SJCRH30 (cell line): ENCODE data around the gene ACSBG1. TPM values are rescaled to one million over a fixed set of nuclear protein-coding genes. Genes with fewer than 3 reads are reported as not detected.
"Not testable (repeated sequence)": the region's sequence is repeated elsewhere in the genome, so short reads cannot be mapped to it uniquely, and the experiment has no call there.

Experiments used
- DNase-seq, 2 experiments: peaks; one replicate each; pipeline ENCODE4 v3.0.0-alpha.2; 2015 to 2020
- H3K27ac ChIP-seq: fragments of 250-450 bp; sonication (Bioruptor Pico); 2 replicates; pipeline ENCODE4 v1.5.1; 2020; ENCODE audit warnings: mild to moderate bottlenecking, moderate library complexity
- H3K27me3 ChIP-seq: fragments of 250-450 bp; sonication (Bioruptor Pico); 2 replicates; pipeline ENCODE4 v1.5.1; 2020; ENCODE audit warnings: mild to moderate bottlenecking, moderate library complexity
- H3K36me3 ChIP-seq: fragments of 250-450 bp; sonication (Bioruptor Pico); 2 replicates; pipeline ENCODE4 v1.5.1; 2020; ENCODE audit warnings: mild to moderate bottlenecking, moderate library complexity
- H3K4me1 ChIP-seq: fragments of 250-450 bp; sonication (Bioruptor Pico); 2 replicates; pipeline ENCODE4 v1.5.1; 2020; ENCODE audit warnings: mild to moderate bottlenecking, moderate library complexity
- H3K4me3 ChIP-seq: fragments of 250-450 bp; sonication (Bioruptor Pico); 2 replicates; pipeline ENCODE4 v1.5.1; 2020; ENCODE audit warnings: mild to moderate bottlenecking, moderate library complexity
- H3K9me3 ChIP-seq: fragments of 250-450 bp; sonication (Bioruptor Pico); replicated peaks from 2 replicates; pipeline ENCODE4 v1.5.1; 2020; ENCODE audit warnings: mild to moderate bottlenecking, moderate library complexity
- total RNA-seq: library from RNA; depleted of rRNA; stranded (reverse); fragments of >200 nt; shearing (Covaris generic); gene quantifications from 2 replicates; pipeline ENCODE4 v1.2.3, GENCODE V29; 2014

The ACSBG1 gene
- total RNA-seq, 1 experiment from 2014 or later: 0.63 TPM

- H3K27me3 ChIP-seq: no peaks in the 10 kb centered on the region
- H3K9me3 ChIP-seq: no peaks in the 10 kb centered on the region
- no peak overlapping the region for H3K4me3 ChIP-seq
- H3K4me1 ChIP-seq: no peaks in the 10 kb centered on the region
- no peak for DNase-seq
- H3K27ac ChIP-seq: no peak overlapping the region
- H3K36me3 ChIP-seq: peaks cover 26% of the 10 kb centered on the region
These were observed 77.2 kb downstream of the ACSBG1 start for GRCh38 chr15:78157203-78157602.

GRCh38 chr15:78156653-78157052 lies 77.7 kb downstream of the ACSBG1 start:
- no peak for DNase-seq
- H3K27ac ChIP-seq: no peak overlapping the region
- H3K4me1 ChIP-seq: no peaks in the 10 kb centered on the region
- H3K4me3 ChIP-seq: no peak overlapping the region
- H3K9me3 ChIP-seq: no peaks in the 10 kb centered on the region
- H3K36me3 ChIP-seq: peaks cover 26% of the 10 kb centered on the region
- H3K27me3 ChIP-seq: no peaks in the 10 kb centered on the region

GRCh38 chr15:78155355-78155939 lies 78.9 kb downstream of the ACSBG1 start:
- H3K4me1 ChIP-seq: no peaks in the 10 kb centered on the region
- H3K4me3 ChIP-seq: no peak overlapping the region
- H3K9me3 ChIP-seq: no peaks in the 10 kb centered on the region
- DNase-seq: no peak
- peaks cover 14% of the 10 kb centered on the region for H3K36me3 ChIP-seq
- no peak overlapping the region for H3K27ac ChIP-seq
- H3K27me3 ChIP-seq: no peaks in the 10 kb centered on the region

- H3K27me3 ChIP-seq: no peaks in the 10 kb centered on the region
- no peak overlapping the region for H3K4me3 ChIP-seq
- H3K36me3 ChIP-seq: peaks cover 12% of the 10 kb centered on the region
- H3K4me1 ChIP-seq: peaks cover 2% of the 10 kb centered on the region; the same call in 1 of the 2 replicates
- DNase-seq: no peak
- H3K27ac ChIP-seq: no peak overlapping the region
- H3K9me3 ChIP-seq: no peaks in the 10 kb centered on the region
These were observed 79.4 kb downstream of the ACSBG1 start for GRCh38 chr15:78154955-78155354.

GRCh38 chr15:78151075-78151474 lies 83.3 kb downstream of the ACSBG1 start:
- not testable (repeated sequence) for H3K27me3 ChIP-seq, H3K4me3 ChIP-seq, H3K9me3 ChIP-seq, H3K36me3 ChIP-seq, H3K27ac ChIP-seq, DNase-seq
- peaks cover 11% of the 10 kb centered on the region; the same call in 1 of the 2 replicates for H3K4me1 ChIP-seq

- Histone ChIP-seq H3K27me3 (no peaks in the 10 kb centered on the region), H3K27ac (peak overlapping the region; percentile 12; the same call in 1 of the 2 replicates), H3K4me3 (peak overlapping the region; percentile 98), H3K36me3 (peaks cover 4% of the 10 kb centered on the region; the same call in 1 of the 2 replicates), H3K9me3 (no peaks in the 10 kb centered on the region), H3K4me1 (peaks cover 11% of the 10 kb centered on the region; the same call in 1 of the 2 replicates)
- peak in 1 of 2 experiments; percentile 48 for DNase-seq
These were observed 84.3 kb downstream of the ACSBG1 start for GRCh38 chr15:78149805-78150751.

GRCh38 chr15:78149068-78149804 lies 85.1 kb downstream of the ACSBG1 start, which contains the start of gene IDH3A:
TSS of gene IDH3A (plus strand) at chr15:78149362. CDS start at chr15:78149404, 42 bp downstream.
- peak; percentile 98 to 99 for DNase-seq
- peak within 1 kb of the TSS; percentile 98 for H3K4me3 ChIP-seq

GRCh38 chr15:78148392-78149067 lies 85.8 kb downstream of the ACSBG1 start:
- Histone ChIP-seq H3K4me3 (peak overlapping the region; percentile 98), H3K36me3 (no peaks in the 10 kb centered on the region), H3K9me3 (no peaks in the 10 kb centered on the region), H3K4me1 (peaks cover 11% of the 10 kb centered on the region; the same call in 1 of the 2 replicates), H3K27ac (no peak overlapping the region), H3K27me3 (no peaks in the 10 kb centered on the region)
- no peak for DNase-seq

More at GRCh38 chr15:78149068-78149804, 85.1 kb downstream of the ACSBG1 start, which contains the start of gene IDH3A:
- Histone ChIP-seq H3K36me3 (no peaks in the 10 kb centered on the region), H3K4me1 (peaks cover 11% of the 10 kb centered on the region; the same call in 1 of the 2 replicates), H3K27me3 (no peaks in the 10 kb centered on the region), H3K9me3 (no peaks in the 10 kb centered on the region), H3K27ac (peak within 1 kb of the TSS; percentile 12; the same call in 1 of the 2 replicates)

GRCh38 chr15:78147566-78147965 lies 86.8 kb downstream of the ACSBG1 start:
- no peaks in the 10 kb centered on the region for H3K9me3 ChIP-seq
- no peak for DNase-seq
- H3K4me3 ChIP-seq: no peak overlapping the region
- H3K4me1 ChIP-seq: peaks cover 11% of the 10 kb centered on the region; the same call in 1 of the 2 replicates
- no peaks in the 10 kb centered on the region for H3K36me3 ChIP-seq
- no peaks in the 10 kb centered on the region for H3K27me3 ChIP-seq
- no peak overlapping the region for H3K27ac ChIP-seq

- Histone ChIP-seq H3K9me3 (no peaks in the 10 kb centered on the region), H3K4me1 (peaks cover 11% of the 10 kb centered on the region; the same call in 1 of the 2 replicates), H3K4me3 (no peak overlapping the region), H3K27ac (no peak overlapping the region), H3K27me3 (no peaks in the 10 kb centered on the region), H3K36me3 (no peaks in the 10 kb centered on the region)
- no peak for DNase-seq
These were observed 87.8 kb downstream of the ACSBG1 start for GRCh38 chr15:78146425-78147154.

GRCh38 chr15:78142332-78142731 lies 92.0 kb downstream of the ACSBG1 start:
- H3K36me3 ChIP-seq: no peaks in the 10 kb centered on the region
- H3K9me3 ChIP-seq: no peaks in the 10 kb centered on the region
- peaks cover 4% of the 10 kb centered on the region; the same call in 1 of the 2 replicates for H3K4me1 ChIP-seq
- H3K27me3 ChIP-seq: peaks cover 3% of the 10 kb centered on the region; the same call in 1 of the 2 replicates
- DNase-seq: no peak
- H3K4me3 ChIP-seq: no peak overlapping the region
- no peak overlapping the region for H3K27ac ChIP-seq

- H3K4me1 ChIP-seq: no peaks in the 10 kb centered on the region
- peaks cover 3% of the 10 kb centered on the region; the same call in 1 of the 2 replicates for H3K27me3 ChIP-seq
- no peak for DNase-seq
- H3K9me3 ChIP-seq: no peaks in the 10 kb centered on the region
- no peaks in the 10 kb centered on the region for H3K36me3 ChIP-seq
- H3K4me3 ChIP-seq: no peak overlapping the region
- no peak overlapping the region for H3K27ac ChIP-seq
These were observed 94.1 kb downstream of the ACSBG1 start for GRCh38 chr15:78140292-78140691.

GRCh38 chr15:78139578-78139977 lies 94.8 kb downstream of the ACSBG1 start:
- Histone ChIP-seq H3K4me3 (no peak overlapping the region), H3K4me1 (no peaks in the 10 kb centered on the region), H3K27me3 (peaks cover 3% of the 10 kb centered on the region; the same call in 1 of the 2 replicates), H3K9me3 (no peaks in the 10 kb centered on the region), H3K36me3 (no peaks in the 10 kb centered on the region), H3K27ac (no peak overlapping the region)
- no peak for DNase-seq
